Measurements from ENCODE around the gene WSCD1. TPM values are rescaled to one million over a fixed set of nuclear protein-coding genes. Genes with fewer than 3 reads are reported as not detected.

The WSCD1 gene
- polyA plus RNA-seq, 3 donors: not detected

GRCh38 chr17:6028294-6028693 is 41.9 kb upstream of the WSCD1 start:
- Histone ChIP-seq H4K20me1 (ENCODE audit: insufficient read depth, low read length) (no peaks in the 10 kb centered on the region), H3K27me3 (ENCODE audit: control insufficient read depth in 2 of 2, insufficient read depth in 2 of 2, low read length in 2 of 2) (peaks cover 0 to 5% of the 10 kb centered on the region in 2 donors), H3K4me2 (replicated peaks; ENCODE audit: extremely low read depth, low read length, poor library complexity, severe bottlenecking) (no peak overlapping the region), H3K4me1 (ENCODE audit: control insufficient read depth in 1 of 2, insufficient read depth in 2 of 2, low read length in 2 of 2) (no peaks in the 10 kb centered on the region), H3K36me3 (replicated peaks in 1 of 2; ENCODE audit: control insufficient read depth in 1 of 2, insufficient read depth in 2 of 2, low read length in 2 of 2) (no peaks in the 10 kb centered on the region), H3K27ac (ENCODE audit: low read depth in 1 of 2, low read length in 2 of 2) (no peak overlapping the region), H2AFZ (ENCODE audit: insufficient read depth, low read depth, low read length, poor library complexity, severe bottlenecking) (no peak overlapping the region), H3K4me3 (replicated peaks in 1 of 3; ENCODE audit: low read depth in 2 of 3, low read length in 3 of 3) (no peak overlapping the region), H3K9me3 (replicated peaks in 1 of 2; ENCODE audit: control insufficient read depth in 1 of 2, insufficient read depth in 1 of 2, low read length in 2 of 2) (no peaks in the 10 kb centered on the region), H3K9ac (ENCODE audit: insufficient read depth, low read length, poor library complexity, severe bottlenecking) (no peak overlapping the region), H3K79me2 (ENCODE audit: insufficient read depth, low read length) (no peaks in the 10 kb centered on the region)
- WGBS (ENCODE audit: insufficient coverage): 12% methylated on average over 8 of the region's 10 CpGs
- Mint-ChIP-seq H3K27me3 (ENCODE audit: low read depth in 3 of 3) (peaks cover 0 to 8% (median 5%) of the 10 kb centered on the region in 3 donors), H3K4me1 (no peaks in the 10 kb centered on the region), H3K27ac (no peak overlapping the region), H3K4me3 (no peak overlapping the region), H3K36me3 (no peaks in the 10 kb centered on the region), H3K9me3 (no peaks in the 10 kb centered on the region)
- intact Hi-C loops (cut with micrococcal nuclease): no loop called here
- no peak for TF ChIP-seq CTCF (IDR thresholded peaks at IDR 0.05)
- no peak for DNase-seq

- no peak overlapping the region for H3K4me3 ChIP-seq (replicated peaks in 1 of 3; ENCODE audit: low read depth in 2 of 3, low read length in 3 of 3)
- H3K36me3 Mint-ChIP-seq: no peaks in the 10 kb centered on the region
- H3K9ac ChIP-seq (ENCODE audit: insufficient read depth, low read length, poor library complexity, severe bottlenecking): no peak overlapping the region
- no peaks in the 10 kb centered on the region for H3K9me3 Mint-ChIP-seq
- H3K4me3 Mint-ChIP-seq: no peak overlapping the region
- DNase-seq: no peak
- H3K36me3 ChIP-seq (replicated peaks in 1 of 2; ENCODE audit: control insufficient read depth in 1 of 2, insufficient read depth in 2 of 2, low read length in 2 of 2): no peaks in the 10 kb centered on the region
- H3K9me3 ChIP-seq (replicated peaks in 1 of 2; ENCODE audit: control insufficient read depth in 1 of 2, insufficient read depth in 1 of 2, low read length in 2 of 2): no peaks in the 10 kb centered on the region
- TF ChIP-seq CTCF (IDR thresholded peaks at IDR 0.05): no peak
- H2AFZ ChIP-seq (ENCODE audit: insufficient read depth, low read depth, low read length, poor library complexity, severe bottlenecking): no peak overlapping the region
- no peaks in the 10 kb centered on the region for H3K4me1 ChIP-seq (ENCODE audit: control insufficient read depth in 1 of 2, insufficient read depth in 2 of 2, low read length in 2 of 2)
- no peak overlapping the region for H3K27ac ChIP-seq (ENCODE audit: low read depth in 1 of 2, low read length in 2 of 2)
- no peak overlapping the region for H3K27ac Mint-ChIP-seq
- 88% methylated on average over 6 of the region's 7 CpGs for WGBS (ENCODE audit: insufficient coverage)
- H3K27me3 ChIP-seq (ENCODE audit: control insufficient read depth in 2 of 2, insufficient read depth in 2 of 2, low read length in 2 of 2): peaks cover 0 to 5% of the 10 kb centered on the region in 2 donors
- intact Hi-C loops (cut with micrococcal nuclease): no loop called here
- no peaks in the 10 kb centered on the region for H3K4me1 Mint-ChIP-seq
- H3K4me2 ChIP-seq (replicated peaks; ENCODE audit: extremely low read depth, low read length, poor library complexity, severe bottlenecking): no peak overlapping the region
- no peaks in the 10 kb centered on the region for H3K79me2 ChIP-seq (ENCODE audit: insufficient read depth, low read length)
- H4K20me1 ChIP-seq (ENCODE audit: insufficient read depth, low read length): no peaks in the 10 kb centered on the region
- peaks cover 3 to 9% (median 7%) of the 10 kb centered on the region in 3 donors for H3K27me3 Mint-ChIP-seq (ENCODE audit: low read depth in 3 of 3)
Measured at GRCh38 chr17:6035801-6036394, 34.3 kb upstream of the WSCD1 start.
